Fibroblast of lung (primary cell): ENCODE measurements around the gene RNASEH2B.

ENCODE experiments used
- EZH2 ChIP-seq: IDR thresholded peaks from 2 replicates; pipeline ENCODE4 v1.5.1; 2012; ENCODE audit warnings: low read length, control low read depth, mild to moderate bottlenecking; ENCODE audit errors: missing control alignments
- TF ChIP-seq, protein P1 (sequence below), 2 donors: IDR thresholded peaks in 1 of 2; conservative IDR thresholded peaks in 1 of 2; 1 replicate in 1 of 2; 2 replicates in 1 of 2; pipeline ENCODE4 v1.5.1; 2011 to 2012; ENCODE audit warnings: low read length in 2 of 2, control low read depth in 1 of 2, inconsistent platforms in 1 of 2, low read depth in 1 of 2, mild to moderate bottlenecking in 1 of 2

DNA sequence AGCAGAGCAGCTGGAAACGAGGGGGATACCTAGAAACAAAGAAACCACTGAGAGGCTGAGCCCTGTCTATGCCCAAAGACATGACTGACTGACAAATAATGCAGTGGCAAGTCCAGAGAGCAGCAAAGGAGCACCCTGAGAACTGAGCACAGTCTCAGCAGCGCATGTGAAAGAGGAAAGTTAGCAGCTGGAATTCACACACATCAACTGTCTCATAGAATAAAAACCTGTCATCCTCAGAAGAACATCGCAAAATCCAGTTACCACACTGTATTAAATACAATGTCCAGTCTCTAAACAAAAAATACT is 42.0 kb upstream of the RNASEH2B start:
- TF ChIP-seq, protein P1, sequence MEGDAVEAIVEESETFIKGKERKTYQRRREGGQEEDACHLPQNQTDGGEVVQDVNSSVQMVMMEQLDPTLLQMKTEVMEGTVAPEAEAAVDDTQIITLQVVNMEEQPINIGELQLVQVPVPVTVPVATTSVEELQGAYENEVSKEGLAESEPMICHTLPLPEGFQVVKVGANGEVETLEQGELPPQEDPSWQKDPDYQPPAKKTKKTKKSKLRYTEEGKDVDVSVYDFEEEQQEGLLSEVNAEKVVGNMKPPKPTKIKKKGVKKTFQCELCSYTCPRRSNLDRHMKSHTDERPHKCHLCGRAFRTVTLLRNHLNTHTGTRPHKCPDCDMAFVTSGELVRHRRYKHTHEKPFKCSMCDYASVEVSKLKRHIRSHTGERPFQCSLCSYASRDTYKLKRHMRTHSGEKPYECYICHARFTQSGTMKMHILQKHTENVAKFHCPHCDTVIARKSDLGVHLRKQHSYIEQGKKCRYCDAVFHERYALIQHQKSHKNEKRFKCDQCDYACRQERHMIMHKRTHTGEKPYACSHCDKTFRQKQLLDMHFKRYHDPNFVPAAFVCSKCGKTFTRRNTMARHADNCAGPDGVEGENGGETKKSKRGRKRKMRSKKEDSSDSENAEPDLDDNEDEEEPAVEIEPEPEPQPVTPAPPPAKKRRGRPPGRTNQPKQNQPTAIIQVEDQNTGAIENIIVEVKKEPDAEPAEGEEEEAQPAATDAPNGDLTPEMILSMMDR (conservative IDR thresholded peaks at IDR 0.05 in 1 of 2, IDR thresholded peaks at IDR 0.05 in 1 of 2; ENCODE audit: low read depth in 1 of 2, low read length in 2 of 2): no peak
- TF ChIP-seq EZH2: no peak
